Measurements from ENCODE around the gene EMSY. TPM values are rescaled to one million over a fixed set of nuclear protein-coding genes. Genes with fewer than 3 reads are reported as not detected.

The EMSY gene
- polyA plus RNA-seq, 6 donors from 2014 or later = 15.0 to 26.8 (median 22.2) TPM

DNA sequence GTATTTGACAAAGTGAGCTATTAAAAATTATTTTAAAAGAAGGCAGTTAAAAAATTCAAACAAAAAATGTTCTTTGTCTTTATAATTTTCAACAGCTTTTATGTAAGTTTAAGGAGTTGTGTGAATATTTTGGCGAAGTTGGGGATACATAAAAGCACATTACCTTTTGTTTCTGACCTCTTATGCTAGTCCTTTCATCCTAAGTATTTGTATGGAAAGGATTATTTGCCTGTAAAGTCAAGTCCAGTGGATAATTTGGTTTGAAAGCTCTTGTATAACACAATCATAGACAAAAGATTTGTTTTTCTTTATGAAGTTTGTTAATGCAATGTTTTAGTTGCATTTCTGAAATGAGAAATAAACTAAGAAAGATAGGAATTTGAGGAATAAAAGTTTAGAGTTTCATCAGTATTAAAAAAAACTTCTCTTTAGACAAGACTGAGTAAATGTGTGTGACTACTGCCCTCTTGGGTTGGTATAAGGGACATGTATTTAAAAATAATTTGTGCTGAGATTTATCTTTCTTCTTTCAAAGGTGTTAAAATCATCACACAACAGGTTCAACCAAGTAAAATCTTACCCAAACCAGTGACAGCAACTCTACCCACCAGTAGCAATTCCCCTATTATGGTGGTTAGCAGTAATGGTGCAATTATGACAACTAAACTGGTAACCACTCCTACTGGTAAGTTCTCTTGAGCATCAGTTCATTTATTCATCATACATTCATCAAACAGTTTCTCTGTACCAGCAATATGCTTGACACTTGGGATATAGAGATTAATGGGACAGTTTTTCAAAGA, 68.2 kb downstream of the EMSY start:
- H3K27ac Mint-ChIP-seq = no peak overlapping the region
- ATAC-seq (ENCODE audit: low read depth in 2 of 2) (no peak), DNase-seq (no peak)
- no peak overlapping the region for H3K4me3 Mint-ChIP-seq
- H3K27me3 Mint-ChIP-seq = no peaks in the 10 kb centered on the region
- H3K4me1 Mint-ChIP-seq = no peaks in the 10 kb centered on the region
- peaks cover 0 to 7% of the 10 kb centered on the region in 2 donors for H3K36me3 Mint-ChIP-seq
- no peaks in the 10 kb centered on the region for H3K9me3 Mint-ChIP-seq

DNA sequence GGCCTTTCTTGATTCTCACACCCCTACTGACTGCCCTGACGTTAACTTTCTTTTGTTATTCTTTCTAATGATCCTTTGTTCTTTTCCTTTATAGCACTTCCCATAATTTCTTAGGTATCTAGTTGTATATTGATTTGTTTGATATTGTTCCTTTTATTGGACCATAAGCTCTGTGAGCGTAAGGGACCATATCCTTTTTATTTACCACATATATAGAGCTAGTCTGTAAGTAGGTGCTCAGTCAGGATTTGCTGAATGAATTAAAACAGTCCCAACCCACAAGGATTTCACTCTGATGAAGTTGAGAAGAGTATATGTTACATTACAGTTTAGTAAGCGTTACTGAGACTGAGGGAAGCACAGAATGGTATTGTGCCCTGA, 68.8 kb downstream of the EMSY start:
- Mint-ChIP-seq H3K36me3 (peaks cover 0 to 4% of the 10 kb centered on the region in 2 donors), H3K4me3 (no peak overlapping the region), H3K27ac (no peak overlapping the region), H3K27me3 (no peaks in the 10 kb centered on the region), H3K9me3 (no peaks in the 10 kb centered on the region), H3K4me1 (no peaks in the 10 kb centered on the region)
- DNase-seq (no peak), ATAC-seq (ENCODE audit: low read depth in 2 of 2) (no peak)

DNA sequence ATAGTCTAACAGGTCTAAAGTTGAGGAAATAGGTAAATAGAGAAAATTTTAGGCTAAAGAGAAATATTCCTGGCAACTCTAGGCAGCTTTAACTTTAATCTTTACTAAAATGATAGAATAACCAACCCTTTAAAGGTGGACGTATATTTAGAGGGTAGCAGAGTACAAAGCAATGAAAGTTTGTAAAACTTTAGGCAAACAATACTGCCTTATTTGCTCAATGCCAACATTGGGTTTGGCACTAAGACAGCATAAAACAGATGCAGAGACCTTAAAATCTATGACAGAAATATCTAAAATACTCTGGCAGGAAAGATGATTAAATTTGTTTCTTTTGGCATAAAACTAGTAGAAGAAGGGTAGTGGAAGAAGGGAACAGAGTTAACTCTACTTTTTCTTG, 70.7 kb downstream of the EMSY start:
- no peak for DNase-seq
- Mint-ChIP-seq H3K9me3 (no peaks in the 10 kb centered on the region), H3K4me3 (no peak overlapping the region), H3K27me3 (no peaks in the 10 kb centered on the region), H3K36me3 (peaks cover 0 to 4% of the 10 kb centered on the region in 2 donors), H3K4me1 (no peaks in the 10 kb centered on the region), H3K27ac (peak overlapping the region in 1 of 6 donors; percentile 69)
- no peak for ATAC-seq (ENCODE audit: low read depth in 2 of 2)

DNA sequence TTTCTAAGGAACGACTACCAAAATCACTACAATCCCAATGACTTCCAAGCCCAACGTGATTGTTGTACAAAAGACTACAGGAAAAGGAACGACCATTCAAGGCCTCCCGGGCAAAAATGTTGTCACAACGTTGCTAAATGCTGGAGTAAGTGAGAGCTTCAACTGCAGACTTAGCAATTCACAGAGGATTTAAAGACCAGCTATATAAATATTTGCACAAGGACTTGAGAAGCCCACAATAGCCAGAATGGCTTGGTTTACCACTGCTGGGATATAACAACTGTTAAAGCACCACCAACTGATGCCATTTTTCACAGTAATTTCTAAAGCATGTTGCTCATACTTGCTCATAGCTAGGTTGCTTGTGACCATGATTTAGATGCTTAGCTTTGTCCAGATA, 78.3 kb downstream of the EMSY start:
- Mint-ChIP-seq H3K4me1 (no peaks in the 10 kb centered on the region), H3K27me3 (no peaks in the 10 kb centered on the region), H3K4me3 (no peak overlapping the region), H3K36me3 (peaks cover 16 to 25% of the 10 kb centered on the region in 2 donors), H3K9me3 (no peaks in the 10 kb centered on the region), H3K27ac (no peak overlapping the region)
- ATAC-seq (ENCODE audit: low read depth in 2 of 2) (no peak), DNase-seq (no peak)

DNA sequence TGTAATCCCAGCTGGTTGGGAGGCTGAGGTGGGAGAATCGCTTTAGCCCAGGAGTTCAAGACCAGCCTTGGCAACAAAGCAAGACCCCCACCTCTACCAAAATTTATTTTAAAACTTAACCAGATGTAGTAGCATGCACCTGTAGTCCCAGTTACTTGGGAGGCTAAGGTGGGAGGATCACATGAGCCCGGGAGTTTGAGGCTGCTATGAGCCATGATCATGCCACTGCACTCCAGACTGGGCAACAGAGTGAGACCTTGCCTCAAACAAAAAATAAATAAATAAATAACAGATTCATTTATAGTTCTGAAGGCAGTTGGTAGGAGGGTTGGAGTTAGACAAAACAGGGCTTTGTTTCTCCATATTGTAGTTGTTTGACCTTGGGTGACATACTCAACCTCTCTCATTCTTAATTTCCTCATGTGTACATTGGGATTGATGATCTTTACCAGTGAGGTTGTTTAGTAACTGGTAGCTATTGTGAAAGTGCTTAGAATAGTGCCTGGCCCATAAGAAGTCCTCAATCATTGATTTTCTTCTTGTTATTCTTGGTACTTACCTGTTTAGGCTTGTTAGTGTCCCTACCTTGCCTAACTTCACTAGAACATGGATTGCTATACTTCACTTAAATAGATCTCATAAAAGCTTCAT, 79.1 kb downstream of the EMSY start:
- peaks cover 17 to 30% of the 10 kb centered on the region in 2 donors for H3K36me3 Mint-ChIP-seq
- DNase-seq (no peak), ATAC-seq (ENCODE audit: low read depth in 2 of 2) (no peak)
- H3K27me3 Mint-ChIP-seq = no peaks in the 10 kb centered on the region
- H3K4me3 Mint-ChIP-seq = no peak overlapping the region
- no peaks in the 10 kb centered on the region for H3K4me1 Mint-ChIP-seq
- H3K9me3 Mint-ChIP-seq = no peaks in the 10 kb centered on the region
- H3K27ac Mint-ChIP-seq = no peak overlapping the region

DNA sequence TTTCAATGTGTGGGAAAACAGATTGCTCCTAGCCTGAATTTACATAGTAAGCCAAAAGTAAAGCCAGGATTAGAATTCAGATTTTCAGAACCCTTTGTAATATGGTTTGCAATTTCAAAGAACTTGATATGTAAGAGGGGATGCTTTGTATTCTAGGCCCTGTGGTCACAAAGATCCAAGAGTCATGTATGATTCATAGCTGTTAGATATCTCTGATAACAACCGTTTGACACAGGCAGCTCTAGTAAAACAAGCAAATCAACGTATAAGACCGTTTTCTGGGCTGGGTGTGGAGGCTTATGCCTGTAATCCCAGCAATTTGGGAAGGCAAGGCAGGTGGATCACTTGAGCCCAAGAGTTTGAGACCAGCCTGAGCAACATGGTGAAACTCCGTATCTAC, 79.6 kb downstream of the EMSY start:
- DNase-seq (no peak), ATAC-seq (ENCODE audit: low read depth in 2 of 2) (no peak)
- H3K9me3 Mint-ChIP-seq = no peaks in the 10 kb centered on the region
- H3K4me3 Mint-ChIP-seq = no peak overlapping the region
- H3K36me3 Mint-ChIP-seq = peaks cover 23 to 35% of the 10 kb centered on the region in 2 donors
- H3K27me3 Mint-ChIP-seq = no peaks in the 10 kb centered on the region
- H3K27ac Mint-ChIP-seq = peak overlapping the region in 1 of 6 donors; percentile 28
- H3K4me1 Mint-ChIP-seq = no peaks in the 10 kb centered on the region

DNA sequence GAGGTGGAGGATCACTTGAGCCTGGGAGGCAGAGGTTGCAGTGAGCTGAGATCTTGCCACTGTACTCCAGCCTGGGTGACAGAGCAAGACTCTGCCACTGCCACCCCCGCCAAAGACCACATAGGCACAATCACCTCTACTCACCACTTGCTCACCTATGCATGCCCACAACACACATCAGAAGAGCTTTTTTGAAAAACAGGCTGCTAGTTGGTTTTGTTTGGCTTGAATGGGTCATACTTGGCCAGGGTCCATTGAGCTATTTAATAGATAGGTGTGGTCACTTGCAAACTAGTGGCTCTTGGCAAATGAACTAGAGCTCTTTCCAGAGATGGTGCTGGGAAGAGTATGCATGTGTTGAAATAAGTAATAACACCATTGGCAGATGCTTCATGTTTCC, 80.1 kb downstream of the EMSY start:
- H3K27ac Mint-ChIP-seq = peak overlapping the region in 1 of 6 donors; percentile 28
- ATAC-seq (ENCODE audit: low read depth in 2 of 2) (no peak), DNase-seq (no peak)
- no peaks in the 10 kb centered on the region for H3K9me3 Mint-ChIP-seq
- no peaks in the 10 kb centered on the region for H3K4me1 Mint-ChIP-seq
- no peaks in the 10 kb centered on the region for H3K27me3 Mint-ChIP-seq
- H3K4me3 Mint-ChIP-seq = no peak overlapping the region
- H3K36me3 Mint-ChIP-seq = peaks cover 24 to 39% of the 10 kb centered on the region in 2 donors

DNA sequence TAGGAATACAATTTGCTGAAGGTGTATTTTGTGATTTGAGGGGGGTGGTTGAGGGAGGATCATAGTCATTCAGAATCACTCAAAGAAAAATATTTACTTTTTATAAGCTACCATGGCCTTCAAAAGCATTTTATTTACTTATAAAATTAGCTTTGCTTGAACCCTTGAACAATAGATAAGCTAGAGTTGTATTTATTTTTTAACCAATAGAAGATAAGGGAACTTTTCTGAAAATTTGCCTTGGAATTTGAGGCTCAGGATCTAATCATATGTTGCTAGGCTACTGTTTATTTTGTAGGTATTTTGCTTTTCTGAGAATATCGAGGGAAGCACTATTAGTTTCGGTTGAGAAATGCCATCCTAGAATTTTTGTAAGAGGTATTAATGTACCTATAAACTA, 82.1 kb downstream of the EMSY start:
- H3K9me3 Mint-ChIP-seq = no peaks in the 10 kb centered on the region
- no peak for ATAC-seq (ENCODE audit: low read depth in 2 of 2)
- no peak overlapping the region for H3K4me3 Mint-ChIP-seq
- H3K4me1 Mint-ChIP-seq = no peaks in the 10 kb centered on the region
- no peaks in the 10 kb centered on the region for H3K27me3 Mint-ChIP-seq
- H3K27ac Mint-ChIP-seq = no peak overlapping the region
- H3K36me3 Mint-ChIP-seq = peaks cover 18 to 39% of the 10 kb centered on the region in 2 donors
- no peak for DNase-seq

DNA sequence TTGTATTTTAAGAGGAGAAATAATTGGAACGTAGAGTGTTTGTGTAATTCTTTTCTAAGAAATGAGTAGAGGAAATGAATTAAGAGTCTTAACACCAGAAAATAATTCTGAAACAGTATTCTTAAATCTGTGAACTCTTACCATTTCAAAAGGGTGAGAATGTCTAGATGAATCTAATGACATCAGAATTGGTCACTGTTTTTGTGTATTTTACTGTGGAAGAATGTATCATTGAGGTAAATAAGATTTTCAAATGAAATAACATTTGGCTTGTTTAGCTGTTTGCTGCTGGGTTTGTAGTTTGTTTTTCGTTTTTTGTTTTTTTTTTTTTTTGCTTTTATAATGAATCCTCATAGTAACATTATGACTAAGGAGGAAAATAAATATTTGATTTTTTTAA, 97.6 kb downstream of the EMSY start:
- DNase-seq (no peak), ATAC-seq (ENCODE audit: low read depth in 2 of 2) (no peak)
- peak overlapping the region in 1 of 6 donors; percentile 31 for H3K27ac Mint-ChIP-seq
- H3K27me3 Mint-ChIP-seq = no peaks in the 10 kb centered on the region
- H3K4me3 Mint-ChIP-seq = no peak overlapping the region
- H3K9me3 Mint-ChIP-seq = no peaks in the 10 kb centered on the region
- H3K4me1 Mint-ChIP-seq = no peaks in the 10 kb centered on the region
- H3K36me3 Mint-ChIP-seq = peaks cover 25 to 38% of the 10 kb centered on the region in 2 donors

DNA sequence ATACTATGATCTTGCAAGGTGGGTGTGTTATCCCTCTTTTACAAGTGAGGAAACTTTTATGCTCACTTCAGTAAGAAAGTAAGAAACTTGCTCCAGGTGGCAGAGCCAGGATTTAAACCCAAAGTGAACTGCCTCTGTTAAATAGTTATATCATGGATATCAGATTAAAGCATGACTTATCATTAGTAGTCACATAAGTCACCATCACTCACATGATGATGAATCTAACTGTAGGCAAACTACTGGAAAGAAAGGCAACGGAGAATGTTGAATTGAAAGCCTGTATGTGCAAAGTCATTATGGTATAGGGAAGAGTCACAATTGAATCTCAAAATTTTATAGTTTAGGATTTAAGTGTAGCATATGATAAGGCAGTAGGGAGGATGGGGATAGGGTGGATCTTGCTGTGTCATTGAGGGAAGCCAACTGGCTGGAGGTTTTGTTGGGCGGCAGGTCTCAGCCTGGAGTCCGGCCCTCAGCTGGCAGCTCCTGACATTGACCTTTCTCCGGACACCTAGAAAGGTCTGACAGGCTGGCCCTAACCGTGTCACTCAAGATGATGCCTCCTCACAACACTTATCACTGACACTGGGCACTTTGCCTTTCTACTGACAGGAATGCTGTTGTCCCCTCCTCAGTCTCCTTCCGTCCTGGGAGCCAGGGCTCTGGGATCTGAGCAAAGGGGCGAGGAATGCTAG, 98.3 kb downstream of the EMSY start:
- ATAC-seq (ENCODE audit: low read depth in 2 of 2) = no peak
- no peaks in the 10 kb centered on the region for H3K27me3 Mint-ChIP-seq
- H3K36me3 Mint-ChIP-seq = peaks cover 25 to 38% of the 10 kb centered on the region in 2 donors
- H3K4me3 Mint-ChIP-seq = no peak overlapping the region
- no peak for DNase-seq
- no peaks in the 10 kb centered on the region for H3K9me3 Mint-ChIP-seq
- H3K4me1 Mint-ChIP-seq = no peaks in the 10 kb centered on the region
- H3K27ac Mint-ChIP-seq = no peak overlapping the region

DNA sequence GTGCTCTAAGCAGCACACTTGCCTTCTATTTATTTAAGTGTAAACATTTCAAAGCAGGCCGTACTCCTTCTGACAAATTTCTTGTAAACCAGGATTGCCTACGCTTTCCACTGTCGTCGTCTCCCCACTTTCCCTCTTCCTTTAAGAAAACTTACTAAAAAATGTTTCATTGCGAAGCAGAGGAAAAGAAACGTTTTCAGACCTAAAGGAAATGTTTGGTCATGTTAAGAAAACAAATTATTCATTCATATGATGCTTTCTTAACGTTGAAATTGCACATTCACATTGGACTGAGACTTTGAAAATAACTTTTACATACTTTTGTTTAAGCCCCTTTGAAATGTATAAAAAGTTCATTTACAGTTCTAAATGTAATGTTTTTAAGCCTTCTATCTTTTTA, 106.0 kb downstream of the EMSY start:
- Mint-ChIP-seq H3K4me1 (no peaks in the 10 kb centered on the region), H3K27me3 (no peaks in the 10 kb centered on the region), H3K36me3 (peaks cover 6 to 14% of the 10 kb centered on the region in 2 donors), H3K27ac (no peak overlapping the region), H3K4me3 (no peak overlapping the region), H3K9me3 (no peaks in the 10 kb centered on the region)
- ATAC-seq (ENCODE audit: low read depth in 2 of 2) = no peak
- no peak for DNase-seq

DNA sequence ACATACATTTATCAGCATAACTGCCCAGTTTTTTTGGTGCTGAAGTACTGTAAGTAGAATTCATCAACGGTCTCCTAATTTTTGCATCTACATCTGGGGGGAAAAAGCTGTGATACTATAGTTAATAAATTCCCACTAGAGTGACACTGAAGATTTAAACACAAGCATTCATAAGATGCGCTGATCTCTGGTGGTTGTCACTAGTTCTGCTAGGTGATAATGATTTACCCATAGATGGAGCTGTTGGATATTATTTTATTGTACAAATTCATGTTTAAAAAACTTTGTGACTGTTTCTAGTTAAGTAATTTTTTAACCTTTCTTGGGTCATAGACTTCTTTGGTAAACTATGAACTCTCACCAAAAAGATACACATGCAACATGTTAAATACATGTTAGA, 106.6 kb downstream of the EMSY start:
- H3K27me3 Mint-ChIP-seq = no peaks in the 10 kb centered on the region
- H3K9me3 Mint-ChIP-seq = no peaks in the 10 kb centered on the region
- peak overlapping the region in 1 of 6 donors; percentile 18 for H3K27ac Mint-ChIP-seq
- no peak overlapping the region for H3K4me3 Mint-ChIP-seq
- DNase-seq (peak; percentile 11), ATAC-seq (ENCODE audit: low read depth in 2 of 2) (no peak)
- no peaks in the 10 kb centered on the region for H3K4me1 Mint-ChIP-seq
- peaks cover under 1 to 9% of the 10 kb centered on the region in 2 donors for H3K36me3 Mint-ChIP-seq

DNA sequence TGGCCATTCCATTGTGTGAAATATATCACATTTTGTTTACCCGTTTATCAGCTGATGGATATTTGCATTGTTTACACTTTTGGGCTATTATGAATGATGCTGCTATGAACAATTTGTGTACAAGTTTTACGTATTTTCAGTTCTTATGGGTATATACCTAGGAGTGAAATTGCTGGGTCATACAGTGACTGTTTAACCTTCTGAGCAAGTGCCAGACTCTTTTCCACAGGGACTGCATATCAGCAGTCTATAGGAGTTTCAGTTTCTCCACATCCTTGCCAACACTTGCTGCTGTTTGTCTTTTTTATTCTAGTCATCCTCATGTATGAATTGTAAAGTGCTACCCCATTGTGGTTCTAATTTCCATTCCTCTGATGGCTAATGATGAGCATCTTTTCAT, 108.2 kb downstream of the EMSY start:
- ATAC-seq (ENCODE audit: low read depth in 2 of 2) = no peak
- Mint-ChIP-seq H3K4me1 (no peaks in the 10 kb centered on the region), H3K36me3 (peaks cover 0 to 9% of the 10 kb centered on the region in 2 donors), H3K27ac (peak overlapping the region in 1 of 6 donors; percentile 12), H3K4me3 (no peak overlapping the region), H3K27me3 (no peaks in the 10 kb centered on the region), H3K9me3 (no peaks in the 10 kb centered on the region)
- DNase-seq = no peak

Data from naive B cell (primary cell).